ENCODE data around the gene ANO6.
"Not testable (repeated sequence)": the region's sequence is repeated elsewhere in the genome, so short reads cannot be mapped to it uniquely, and the experiment has no call there.

Gene ANO6

GRCh38 chr12:45242180-45242579, 26.3 kb downstream of the ANO6 start:
- DNase-seq (ENCODE audit: low read depth in 2 of 2), result no peak

GRCh38 chr12:45243963-45244362, 28.1 kb downstream of the ANO6 start:
- no peak for DNase-seq (ENCODE audit: low read depth in 2 of 2)

- DNase-seq (ENCODE audit: low read depth in 2 of 2), result no peak
These were observed 28.9 kb downstream of the ANO6 start for GRCh38 chr12:45244561-45245343.

- no peak for DNase-seq (ENCODE audit: low read depth in 2 of 2)
These were observed 30.3 kb downstream of the ANO6 start for GRCh38 chr12:45246236-45246635.

GRCh38 chr12:45247589-45247988, 31.7 kb downstream of the ANO6 start:
- no peak for DNase-seq (ENCODE audit: low read depth in 2 of 2)

GRCh38 chr12:45248095-45248494, 32.2 kb downstream of the ANO6 start:
- no peak for DNase-seq (ENCODE audit: low read depth in 2 of 2)

- no peak for DNase-seq (ENCODE audit: low read depth in 2 of 2)
These were observed 38.4 kb downstream of the ANO6 start for GRCh38 chr12:45254254-45254653.

- no peak for DNase-seq (ENCODE audit: low read depth in 2 of 2)
These were observed 40.8 kb downstream of the ANO6 start for GRCh38 chr12:45256721-45257120.

- no peak for DNase-seq (ENCODE audit: low read depth in 2 of 2)
These were observed 41.5 kb downstream of the ANO6 start for GRCh38 chr12:45257185-45257930.

GRCh38 chr12:45259675-45260074, 43.8 kb downstream of the ANO6 start:
- DNase-seq (ENCODE audit: low read depth in 2 of 2), result no peak

GRCh38 chr12:45260104-45260815, 44.4 kb downstream of the ANO6 start:
- DNase-seq (ENCODE audit: low read depth in 2 of 2), result no peak

- no peak for DNase-seq (ENCODE audit: low read depth in 2 of 2)
These were observed 45.0 kb downstream of the ANO6 start for GRCh38 chr12:45260854-45261253.

GRCh38 chr12:45262185-45262584, 46.3 kb downstream of the ANO6 start:
- not testable (repeated sequence) for DNase-seq (ENCODE audit: low read depth in 2 of 2)

GRCh38 chr12:45263587-45263986, 47.7 kb downstream of the ANO6 start:
- DNase-seq (ENCODE audit: low read depth in 2 of 2), result no peak

- no peak for DNase-seq (ENCODE audit: low read depth in 2 of 2)
These were observed 52.9 kb downstream of the ANO6 start for GRCh38 chr12:45268672-45269411.

GRCh38 chr12:45269412-45269751, 53.5 kb downstream of the ANO6 start:
- no peak for DNase-seq (ENCODE audit: low read depth in 2 of 2)

GRCh38 chr12:45270951-45271350, 55.1 kb downstream of the ANO6 start:
- DNase-seq (ENCODE audit: low read depth in 2 of 2), result no peak

GRCh38 chr12:45273717-45274271, 57.9 kb downstream of the ANO6 start:
- no peak for DNase-seq (ENCODE audit: low read depth in 2 of 2)

- no peak for DNase-seq (ENCODE audit: low read depth in 2 of 2)
These were observed 60.4 kb downstream of the ANO6 start for GRCh38 chr12:45276154-45276755.

- no peak for DNase-seq (ENCODE audit: low read depth in 2 of 2)
These were observed 62.6 kb downstream of the ANO6 start for GRCh38 chr12:45278447-45278846.

Data from stimulated activated CD4-positive, alpha-beta T cell treated with anti-CD3 and anti-CD28 coated beads, Interleukin-4, amount 100 ng/mL, for 48 hours (primary cell).